ENCODE data around the gene ACD.
"Not testable (repeated sequence)": the region's sequence is repeated elsewhere in the genome, so short reads cannot be mapped to it uniquely, and the experiment has no call there.

Gene ACD

DNA sequence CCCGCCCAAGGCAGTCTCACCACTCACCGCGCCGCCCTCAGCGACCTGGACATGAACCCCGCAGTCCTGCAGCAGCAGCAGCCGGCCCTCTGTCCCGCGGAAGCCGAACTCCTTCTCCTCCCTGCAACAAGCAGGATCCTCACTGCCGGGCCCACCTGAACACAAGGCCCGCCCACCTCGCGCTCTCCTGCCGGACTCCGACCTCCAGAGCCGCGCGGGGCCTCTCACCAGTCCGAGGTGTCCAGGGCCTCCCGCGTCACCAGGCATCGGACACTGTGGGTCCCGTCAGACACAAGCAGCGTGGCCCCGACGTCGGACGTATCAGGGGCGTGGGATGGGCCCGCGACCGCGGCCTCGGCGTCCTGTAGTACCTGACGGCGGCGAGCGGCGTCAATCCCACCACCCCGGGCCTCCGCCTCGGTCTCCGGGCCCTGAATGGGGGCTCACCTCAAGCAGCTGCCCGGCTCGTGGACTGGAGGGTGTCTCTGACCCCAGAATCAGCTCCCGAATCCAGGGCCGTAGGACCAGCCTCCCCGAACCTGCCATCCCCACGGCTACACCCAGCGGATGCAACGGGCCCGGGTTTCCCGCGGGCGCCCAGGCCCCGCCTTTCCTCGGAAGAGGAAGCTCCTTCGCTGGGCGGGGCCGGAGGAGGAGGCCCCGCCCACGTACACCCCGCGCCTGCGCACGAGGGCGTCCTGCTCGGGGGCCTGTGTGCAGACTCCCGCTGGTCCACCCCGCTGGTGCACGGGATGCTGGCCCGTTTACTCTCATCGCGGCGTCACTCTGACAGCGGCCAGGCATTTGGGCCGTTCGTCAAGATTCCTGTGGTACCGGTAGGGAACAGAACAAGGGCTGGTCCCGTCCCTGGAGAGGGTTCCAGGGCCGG lies at the start of gene ACD:
TSS of gene ACD (minus strand) at position 586 of the 889 bp plus-strand sequence. CDS start at position 546, 40 bp downstream.
- DNase-seq (ENCODE audit: low read depth in 2 of 2), result peak; percentile 80 to 89

- DNase-seq (ENCODE audit: low read depth in 2 of 2), result no peak
These were observed 49.0 kb upstream of the ACD start for GRCh38 chr16:67709050-67709449.

DNA sequence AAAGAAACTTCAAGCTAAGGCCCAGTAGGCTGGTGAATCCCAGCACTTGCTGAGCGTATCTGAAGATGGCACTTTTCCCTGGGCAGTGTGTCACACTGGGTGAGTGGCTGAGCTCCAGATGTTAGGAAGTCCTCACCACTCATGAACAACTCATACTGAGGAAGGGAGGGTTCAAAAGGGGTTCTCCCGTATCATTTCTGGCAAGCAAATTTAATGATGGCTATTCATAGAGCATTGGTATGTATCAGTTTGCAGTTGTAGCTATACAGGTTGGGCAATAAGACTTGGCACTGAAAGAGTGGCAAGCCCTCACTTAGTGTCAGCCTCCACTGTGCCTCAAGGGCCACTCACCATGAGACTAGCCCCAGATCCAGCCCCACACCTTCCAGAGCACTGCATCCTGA lies 48.3 kb upstream of the ACD start:
- no peak for DNase-seq (ENCODE audit: low read depth in 2 of 2)

DNA sequence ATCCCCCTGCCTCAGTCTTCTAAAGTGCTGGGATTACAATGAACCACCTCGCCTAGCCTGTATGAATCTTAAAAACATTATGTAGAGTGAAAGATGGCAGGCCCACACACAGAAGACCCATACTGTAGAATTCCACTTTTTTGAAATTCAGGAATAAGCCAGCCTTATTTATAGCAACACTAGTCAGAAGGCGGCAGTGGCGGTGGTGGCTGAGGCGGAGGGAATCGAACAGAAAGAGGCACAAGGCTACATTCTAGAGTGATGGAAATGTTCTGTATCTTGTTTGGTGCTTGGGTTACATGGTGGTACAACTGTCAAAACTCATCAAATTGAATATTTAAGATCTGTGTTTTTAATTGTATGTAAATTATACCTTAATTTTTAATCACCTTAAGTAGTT lies 47.7 kb upstream of the ACD start:
- DNase-seq (ENCODE audit: low read depth in 2 of 2), result no peak

DNA sequence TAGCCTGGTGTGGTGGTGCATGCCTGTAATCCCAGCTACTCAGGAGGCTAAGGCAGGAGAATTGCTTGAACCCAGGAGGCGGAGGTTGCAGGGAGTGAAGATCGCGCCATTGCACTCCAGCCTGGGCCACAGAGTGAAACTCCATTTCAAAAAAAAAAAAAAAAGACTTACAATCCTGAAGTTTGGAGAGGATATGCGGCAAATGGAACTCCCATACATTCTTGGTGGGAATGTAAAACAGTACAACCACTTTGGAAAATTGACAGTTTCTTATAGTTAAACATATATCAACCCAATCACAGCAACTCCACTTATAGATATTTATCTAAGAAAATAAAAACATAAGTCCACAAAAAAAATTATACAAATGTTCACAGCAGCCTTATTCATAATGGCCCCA lies 47.1 kb upstream of the ACD start:
- no peak for DNase-seq (ENCODE audit: low read depth in 2 of 2)

DNA sequence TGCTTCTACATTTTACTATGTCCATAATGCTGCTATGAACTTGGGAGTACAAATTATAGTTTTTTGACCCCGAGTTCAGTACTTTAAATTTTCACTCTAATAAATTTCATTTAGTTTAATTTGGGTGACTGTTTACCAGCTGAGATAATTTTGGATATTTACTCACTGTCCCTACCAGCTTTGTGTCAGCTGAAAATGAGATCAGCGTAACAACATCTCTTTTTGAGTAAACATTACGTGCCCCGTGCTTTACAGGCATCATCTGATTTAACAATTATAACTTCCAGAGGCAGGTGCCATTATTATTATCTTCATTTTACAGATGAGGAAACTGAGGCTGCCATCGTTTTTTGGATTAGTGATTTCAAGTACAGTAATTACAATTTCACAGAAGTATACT lies 44.0 kb upstream of the ACD start:
- no peak for DNase-seq (ENCODE audit: low read depth in 2 of 2)

- no peak for DNase-seq (ENCODE audit: low read depth in 2 of 2)
These were observed 43.6 kb upstream of the ACD start for GRCh38 chr16:67703626-67704025.

GRCh38 chr16:67702130-67702529 lies 42.1 kb upstream of the ACD start:
- no peak for DNase-seq (ENCODE audit: low read depth in 2 of 2)

DNA sequence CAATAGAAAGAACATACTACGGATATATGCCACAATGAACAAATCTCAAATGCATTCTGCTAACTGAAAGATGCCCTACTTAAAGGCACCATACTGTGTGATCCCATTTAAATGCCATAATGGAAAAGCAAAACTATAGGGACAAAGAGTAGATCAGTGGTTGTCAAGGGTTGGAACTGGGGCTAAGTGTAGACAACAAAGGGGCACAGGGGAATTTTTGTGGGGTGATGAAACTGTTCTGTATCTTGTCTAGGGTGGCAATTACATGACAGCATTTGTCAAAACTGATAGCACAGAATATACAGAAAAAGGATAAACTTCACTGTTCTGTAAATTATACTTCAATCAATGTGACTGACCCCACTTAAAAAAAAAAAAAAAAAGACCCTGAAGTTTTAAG lies 41.4 kb upstream of the ACD start:
- DNase-seq (ENCODE audit: low read depth in 2 of 2), result no peak

- no peak for DNase-seq (ENCODE audit: low read depth in 2 of 2)
These were observed 39.2 kb upstream of the ACD start for GRCh38 chr16:67699265-67699664.

DNA sequence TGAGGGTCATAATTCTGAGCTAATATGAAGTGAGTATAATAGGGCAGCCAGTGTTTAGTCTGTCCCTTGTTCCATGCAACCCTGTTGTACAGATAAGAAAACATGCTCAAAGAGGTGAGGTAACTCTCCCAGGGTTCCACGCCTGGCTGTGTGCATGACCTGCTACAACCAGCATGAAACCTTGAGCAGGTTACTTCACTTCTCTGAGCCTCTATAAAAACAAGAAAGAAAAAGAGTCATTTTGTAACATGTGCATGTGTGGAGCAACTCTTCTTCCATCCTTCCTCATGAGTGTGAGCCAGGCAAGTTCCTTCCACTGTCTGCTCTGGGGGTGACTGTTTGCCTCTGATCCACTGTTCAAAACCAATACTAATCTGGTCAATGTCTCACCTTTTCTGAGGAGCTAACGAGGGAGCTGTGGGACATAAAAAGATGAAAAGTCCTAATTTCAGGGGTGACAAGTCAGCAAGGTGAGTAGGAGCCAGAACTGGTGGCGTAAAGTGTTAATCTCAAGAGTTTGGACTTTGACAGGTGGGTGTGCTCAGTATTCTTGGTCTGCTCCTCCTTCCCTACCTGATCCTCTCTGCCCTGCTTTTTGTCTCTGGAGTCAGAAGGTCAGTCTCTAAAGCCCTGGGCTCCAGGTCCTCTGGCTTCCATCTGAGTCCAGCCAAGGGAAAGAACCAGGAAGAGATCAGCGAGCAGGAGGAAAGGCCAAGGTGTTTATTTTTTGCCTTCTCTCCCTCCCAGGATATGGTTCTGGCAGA lies 37.5 kb upstream of the ACD start:
- no peak for DNase-seq (ENCODE audit: low read depth in 2 of 2)

GRCh38 chr16:67694611-67695010 lies 34.6 kb upstream of the ACD start:
- no peak for DNase-seq (ENCODE audit: low read depth in 2 of 2)

DNA sequence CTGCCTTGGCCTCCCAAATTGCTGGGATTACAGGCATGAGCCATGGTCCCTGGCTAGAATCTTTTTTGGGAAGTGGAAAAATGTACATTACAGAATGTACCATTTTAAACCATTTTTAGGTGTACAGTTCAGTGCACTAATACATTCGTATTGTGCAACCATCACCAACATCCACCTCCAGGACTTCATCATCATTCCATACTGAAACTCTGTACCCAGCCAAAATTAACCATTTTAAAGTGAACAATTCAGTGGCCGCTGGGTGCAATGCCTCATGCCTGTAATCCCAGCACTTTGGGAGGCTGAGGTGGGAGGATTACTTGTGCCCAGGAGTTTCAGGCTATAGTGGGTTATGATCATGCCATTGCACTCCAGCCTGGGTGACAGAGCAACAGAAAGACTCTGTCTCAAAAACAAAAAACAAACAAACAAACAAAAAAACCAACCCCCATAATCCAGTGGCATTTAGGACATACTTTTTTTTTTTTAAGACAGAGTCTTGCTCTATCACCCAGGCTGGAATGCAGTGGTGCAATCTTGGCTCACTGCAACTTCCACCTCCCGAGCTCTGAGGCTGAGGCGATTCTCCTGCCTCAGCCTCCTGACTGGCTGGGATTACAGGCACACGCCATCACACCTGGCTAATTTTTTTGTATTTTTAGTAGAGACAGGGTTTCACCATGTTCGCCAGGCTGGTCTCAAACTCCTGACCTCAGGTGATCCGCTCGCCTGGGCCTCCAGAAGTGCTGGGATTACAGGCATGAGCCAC lies 33.6 kb upstream of the ACD start:
- DNase-seq (ENCODE audit: low read depth in 2 of 2), result not testable (repeated sequence)

- DNase-seq (ENCODE audit: low read depth in 2 of 2), result no peak
These were observed 25.5 kb upstream of the ACD start for GRCh38 chr16:67685388-67686112.

DNA sequence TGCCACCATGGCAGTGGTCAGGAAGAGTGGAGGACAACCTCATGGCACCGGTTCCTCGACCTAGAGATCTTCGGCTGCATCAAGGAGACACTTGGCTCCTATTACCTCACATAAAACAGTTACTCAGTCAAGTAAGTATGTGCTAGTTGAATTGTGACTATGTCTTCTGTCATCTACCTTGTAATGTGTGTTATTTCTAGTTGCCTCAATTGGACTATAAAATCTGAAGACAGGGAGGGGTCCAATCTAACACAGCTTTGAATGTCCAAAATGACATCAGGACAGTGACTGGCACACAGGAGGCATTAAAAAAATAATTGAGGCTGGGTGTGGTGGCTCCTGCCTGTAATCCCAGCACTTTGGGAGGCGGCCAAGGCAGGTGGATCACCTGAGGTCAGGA lies 23.7 kb upstream of the ACD start:
- DNase-seq (ENCODE audit: low read depth in 2 of 2), result no peak

DNA sequence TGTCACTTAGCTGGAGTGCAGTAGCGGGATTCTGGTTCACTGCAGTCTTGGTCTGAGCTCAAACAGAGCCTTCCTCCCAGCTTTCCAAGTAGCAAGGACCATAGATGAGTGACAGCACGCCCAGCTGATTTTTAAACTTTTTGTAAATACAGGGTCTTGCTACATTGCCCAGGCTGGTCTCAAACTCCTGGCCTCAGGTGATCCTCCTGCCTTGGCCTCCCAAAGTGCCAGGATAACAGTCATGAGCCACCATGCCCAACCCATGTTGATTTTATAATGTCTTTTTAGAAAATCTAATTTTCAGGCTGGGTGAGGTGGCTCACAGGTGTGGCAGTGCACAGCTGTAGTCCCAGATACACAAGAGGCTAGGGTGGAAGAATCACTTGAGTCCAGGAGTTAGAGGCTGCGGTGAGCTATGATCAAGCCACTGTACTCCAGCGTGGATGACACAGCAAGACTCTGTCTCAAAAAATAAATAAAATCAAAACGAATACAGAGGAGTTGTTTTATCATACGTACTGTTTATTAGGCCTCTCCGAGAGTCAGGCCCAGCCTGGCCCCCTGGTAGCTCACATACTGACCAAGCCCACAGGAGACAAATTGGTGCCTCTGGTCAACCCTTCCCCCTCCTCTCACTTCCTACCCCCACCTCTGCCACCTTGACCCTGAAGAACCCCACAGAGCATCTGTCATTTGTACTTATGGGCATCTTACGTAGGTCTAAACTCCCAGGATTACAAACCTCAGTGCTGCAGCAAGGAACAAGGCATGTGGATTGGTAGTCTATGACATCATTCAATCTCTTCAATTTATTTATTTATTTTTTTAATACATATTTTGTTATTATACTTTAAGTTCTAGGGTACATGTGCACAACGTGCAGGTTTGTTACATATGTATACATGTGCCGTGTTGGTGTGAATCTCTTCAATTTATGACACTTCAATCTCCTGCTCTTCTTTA lies 20.2 kb upstream of the ACD start:
- DNase-seq (ENCODE audit: low read depth in 2 of 2), result no peak

DNA sequence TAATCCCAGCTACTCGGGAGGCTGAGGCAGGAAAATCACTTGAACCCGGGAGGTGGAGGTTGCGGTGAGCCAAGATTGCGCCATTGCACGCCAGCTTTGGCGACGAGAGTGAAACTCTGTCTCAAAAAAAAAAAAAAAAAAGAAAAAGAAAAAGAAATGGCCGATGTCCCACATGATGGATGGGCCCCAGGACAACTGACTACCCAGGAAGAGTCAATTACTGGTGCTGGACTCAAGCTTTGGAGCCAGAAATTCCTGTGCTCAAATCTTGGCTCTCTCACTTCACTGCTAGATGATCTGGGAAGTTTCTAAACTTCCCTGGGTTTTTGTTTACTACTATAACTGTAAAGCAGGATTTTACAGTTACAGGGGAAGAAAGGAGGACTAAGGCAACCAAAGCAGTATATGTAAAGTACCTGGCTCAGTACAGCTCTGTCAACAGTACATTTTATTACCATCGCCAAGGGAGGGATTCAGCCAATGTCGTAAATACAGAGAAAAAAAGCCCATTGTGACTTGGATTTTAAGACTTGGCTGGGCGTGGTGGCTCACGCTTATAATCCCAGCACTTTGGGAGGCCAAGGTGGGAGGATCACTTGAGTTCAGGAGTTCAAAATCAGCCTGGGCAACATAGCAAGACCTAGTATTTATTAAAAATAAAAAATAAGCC lies 18.4 kb upstream of the ACD start:
- DNase-seq (ENCODE audit: low read depth in 2 of 2), result no peak

- DNase-seq (ENCODE audit: low read depth in 2 of 2), result no peak
These were observed 17.7 kb upstream of the ACD start for GRCh38 chr16:67677712-67678111.

DNA sequence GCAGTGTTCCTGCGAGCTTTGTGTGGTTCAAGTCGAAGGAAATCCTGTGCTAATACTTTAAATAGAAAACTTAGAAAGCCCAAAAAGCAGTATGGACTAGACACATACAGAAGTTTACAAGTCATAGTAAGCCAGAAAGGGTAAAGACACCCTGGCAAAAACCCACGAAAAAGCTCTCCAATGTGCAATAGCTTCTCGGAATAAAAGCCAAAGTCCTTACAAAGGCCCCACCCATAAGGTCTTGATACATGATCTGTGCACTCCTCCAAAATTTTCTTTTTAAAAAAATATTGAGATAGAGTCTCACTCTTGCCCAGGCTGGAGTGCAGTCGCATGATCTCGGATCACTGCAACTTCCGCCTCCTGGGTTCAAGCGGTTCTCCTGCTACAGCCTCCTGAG lies 16.9 kb upstream of the ACD start:
- DNase-seq (ENCODE audit: low read depth in 2 of 2), result no peak

GRCh38 chr16:67676516-67676915 lies 16.5 kb upstream of the ACD start:
- DNase-seq (ENCODE audit: low read depth in 2 of 2), result no peak
